ENCODE data around the gene PCCA.
A peak's percentile ranks its signal among the peaks of the same experiment; 100 is the strongest.
"Not testable (repeated sequence)": the region's sequence is repeated elsewhere in the genome, so short reads cannot be mapped to it uniquely, and the experiment has no call there.

The PCCA gene

GRCh38 chr13:100130930-100131511 is 42.1 kb downstream of the PCCA start:
- no peak for DNase-seq
- in situ Hi-C loops (cut with MboI; ENCODE audit: low pct_unique_long_range_greater_than_20kb, low sequenced_read_pairs) = no loop called here

GRCh38 chr13:100131863-100132574 is 43.1 kb downstream of the PCCA start:
- peak; percentile 7 for DNase-seq
- in situ Hi-C loops (cut with MboI; ENCODE audit: low pct_unique_long_range_greater_than_20kb, low sequenced_read_pairs) = no loop called here

GRCh38 chr13:100138859-100139491 is 50.1 kb downstream of the PCCA start:
- in situ Hi-C loops (cut with MboI; ENCODE audit: low pct_unique_long_range_greater_than_20kb, low sequenced_read_pairs) = no loop called here
- DNase-seq = no peak

- DNase-seq = no peak
- in situ Hi-C loops (cut with MboI; ENCODE audit: low pct_unique_long_range_greater_than_20kb, low sequenced_read_pairs) = no loop called here
Measured at GRCh38 chr13:100139817-100140216, 50.9 kb downstream of the PCCA start.

- in situ Hi-C loops (cut with MboI; ENCODE audit: low pct_unique_long_range_greater_than_20kb, low sequenced_read_pairs) = no loop called here
- DNase-seq = no peak
Measured at GRCh38 chr13:100140441-100140840, 51.5 kb downstream of the PCCA start.

- DNase-seq; in situ Hi-C loops (cut with MboI; ENCODE audit: low pct_unique_long_range_greater_than_20kb, low sequenced_read_pairs): not testable (repeated sequence)
Measured at GRCh38 chr13:100141461-100141961, 52.6 kb downstream of the PCCA start.

GRCh38 chr13:100146534-100146933 is 57.6 kb downstream of the PCCA start:
- in situ Hi-C loops (cut with MboI; ENCODE audit: low pct_unique_long_range_greater_than_20kb, low sequenced_read_pairs) = no loop called here
- no peak for DNase-seq

GRCh38 chr13:100147825-100148224 is 58.9 kb downstream of the PCCA start:
- DNase-seq = no peak
- in situ Hi-C loops (cut with MboI; ENCODE audit: low pct_unique_long_range_greater_than_20kb, low sequenced_read_pairs) = no loop called here

- DNase-seq = no peak
- in situ Hi-C loops (cut with MboI; ENCODE audit: low pct_unique_long_range_greater_than_20kb, low sequenced_read_pairs) = no loop called here
Measured at GRCh38 chr13:100148422-100148821, 59.5 kb downstream of the PCCA start.

- no peak for DNase-seq
- in situ Hi-C loops (cut with MboI; ENCODE audit: low pct_unique_long_range_greater_than_20kb, low sequenced_read_pairs) = no loop called here
Measured at GRCh38 chr13:100149389-100149788, 60.5 kb downstream of the PCCA start.

- DNase-seq; in situ Hi-C loops (cut with MboI; ENCODE audit: low pct_unique_long_range_greater_than_20kb, low sequenced_read_pairs): not testable (repeated sequence)
Measured at GRCh38 chr13:100150711-100151110, 61.8 kb downstream of the PCCA start.

- no peak for DNase-seq
- in situ Hi-C loops (cut with MboI; ENCODE audit: low pct_unique_long_range_greater_than_20kb, low sequenced_read_pairs) = no loop called here
Measured at GRCh38 chr13:100154842-100155416, 66.0 kb downstream of the PCCA start.

GRCh38 chr13:100156788-100157187 is 67.9 kb downstream of the PCCA start:
- in situ Hi-C loops (cut with MboI; ENCODE audit: low pct_unique_long_range_greater_than_20kb, low sequenced_read_pairs) = no loop called here
- DNase-seq = peak; percentile 37

GRCh38 chr13:100158569-100158968 is 69.7 kb downstream of the PCCA start:
- no peak for DNase-seq
- in situ Hi-C loops (cut with MboI; ENCODE audit: low pct_unique_long_range_greater_than_20kb, low sequenced_read_pairs) = no loop called here

- in situ Hi-C loops (cut with MboI; ENCODE audit: low pct_unique_long_range_greater_than_20kb, low sequenced_read_pairs) = no loop called here
- no peak for DNase-seq
Measured at GRCh38 chr13:100159584-100159983, 70.7 kb downstream of the PCCA start.

- in situ Hi-C loops (cut with MboI; ENCODE audit: low pct_unique_long_range_greater_than_20kb, low sequenced_read_pairs) = no loop called here
- no peak for DNase-seq
Measured at GRCh38 chr13:100160450-100160849, 71.6 kb downstream of the PCCA start.

GRCh38 chr13:100163375-100163774 is 74.5 kb downstream of the PCCA start:
- no peak for DNase-seq
- in situ Hi-C loops (cut with MboI; ENCODE audit: low pct_unique_long_range_greater_than_20kb, low sequenced_read_pairs) = no loop called here

- in situ Hi-C loops (cut with MboI; ENCODE audit: low pct_unique_long_range_greater_than_20kb, low sequenced_read_pairs) = no loop called here
Measured at GRCh38 chr13:100173203-100173602, 84.3 kb downstream of the PCCA start.

GRCh38 chr13:100174455-100174854 is 85.6 kb downstream of the PCCA start:
- in situ Hi-C loops (cut with MboI; ENCODE audit: low pct_unique_long_range_greater_than_20kb, low sequenced_read_pairs); DNase-seq: not testable (repeated sequence)

More at GRCh38 chr13:100173203-100173602, 84.3 kb downstream of the PCCA start:
- no peak for DNase-seq

All from KBM-7 (cell line).